Measurements from ENCODE around the gene UNC119B. TPM values are rescaled to one million over a fixed set of nuclear protein-coding genes. Genes with fewer than 3 reads are reported as not detected.

UNC119B gene
- total RNA-seq, 2 experiments from 2014 or later, result 17.2 to 27.4 TPM

DNA sequence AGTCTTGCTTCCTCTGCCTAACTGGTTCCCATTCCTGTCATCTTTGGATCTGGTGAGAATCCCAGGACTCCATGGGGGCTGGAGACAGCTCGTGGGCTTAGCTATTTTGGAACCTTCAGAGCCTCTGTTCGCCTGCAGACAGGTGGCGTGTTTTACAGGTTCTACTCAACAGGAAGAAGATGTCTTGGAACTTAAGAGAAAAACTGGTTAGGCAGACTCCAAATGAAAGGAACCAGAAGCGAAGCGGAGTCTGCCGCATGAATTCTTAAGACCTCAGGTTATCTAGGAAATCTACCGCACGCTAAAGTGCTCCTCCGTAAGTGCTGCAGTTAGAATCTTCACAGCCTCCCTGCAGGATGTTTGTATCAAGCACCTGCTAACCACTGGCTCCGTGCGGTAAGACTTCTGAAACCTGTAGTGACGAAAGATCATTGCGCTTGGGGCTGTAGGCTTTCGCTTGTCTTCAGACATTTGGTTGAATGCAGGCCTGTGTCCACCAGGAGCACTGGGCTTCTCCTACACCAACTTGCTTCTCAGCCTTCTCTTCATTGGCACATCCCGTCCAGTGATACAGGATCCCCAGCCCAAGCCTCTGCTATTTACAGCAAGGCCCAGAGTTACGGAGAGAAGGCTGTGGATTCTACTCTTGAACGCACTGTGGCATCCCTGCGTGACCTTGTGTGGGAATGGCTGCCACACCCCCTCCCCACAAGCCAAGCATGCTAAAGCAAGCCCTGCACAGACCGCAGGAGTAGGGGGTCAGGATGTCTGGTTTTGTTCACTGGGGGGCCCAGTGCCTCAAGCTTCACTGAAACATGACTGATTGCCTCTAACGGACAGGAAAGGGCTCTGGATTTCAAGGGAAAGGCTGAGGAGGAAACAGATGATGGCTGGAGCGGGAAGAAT lies 50.3 kb downstream of the UNC119B start:
- POLR2A ChIA-PET, result interaction anchor here (0.6 kb wide), 1 partner anchor 299 kb away, joined by 8 read pairs; no protein-coding TSS in a partner anchor
- Histone ChIP-seq H4K20me1 (ENCODE audit: insufficient read depth, low read length) (no peaks in the 10 kb centered on the region), H3K4me2 (ENCODE audit: low read length) (peak overlapping the region; percentile 47), H3K27ac (ENCODE audit: low read depth, low read length, poor library complexity, severe bottlenecking) (peak overlapping the region; percentile 24), H3K9me2 (ENCODE audit: insufficient read depth, low read length) (no peaks in the 10 kb centered on the region), H3K9me3 (ENCODE audit: low read length) (no peaks in the 10 kb centered on the region; the same call in 1 of the 2 replicates), H3K4me3 (ENCODE audit: low read depth, low read length, poor library complexity, severe bottlenecking) (no peak overlapping the region), H3K4me1 (ENCODE audit: insufficient read depth, low read length, poor library complexity, severe bottlenecking) (peaks cover 33% of the 10 kb centered on the region), H3K79me2 (ENCODE audit: insufficient read depth, low read depth, low read length) (no peaks in the 10 kb centered on the region), H2AFZ (ENCODE audit: low read length) (no peak overlapping the region), H3K36me3 (ENCODE audit: insufficient read depth, low read length) (peaks cover 25% of the 10 kb centered on the region; the same call in 1 of the 2 replicates)
- DNase-seq (ENCODE audit: low spot score), result peak; percentile 34
- intact Hi-C loops (cut with micrococcal nuclease; ENCODE audit: unreplicated experiment), result loop anchor here (10.0 kb wide), 1 partner anchor 144 kb away; the partner anchor contains the start of gene SPPL3
- TF ChIP-seq, protein P1, sequence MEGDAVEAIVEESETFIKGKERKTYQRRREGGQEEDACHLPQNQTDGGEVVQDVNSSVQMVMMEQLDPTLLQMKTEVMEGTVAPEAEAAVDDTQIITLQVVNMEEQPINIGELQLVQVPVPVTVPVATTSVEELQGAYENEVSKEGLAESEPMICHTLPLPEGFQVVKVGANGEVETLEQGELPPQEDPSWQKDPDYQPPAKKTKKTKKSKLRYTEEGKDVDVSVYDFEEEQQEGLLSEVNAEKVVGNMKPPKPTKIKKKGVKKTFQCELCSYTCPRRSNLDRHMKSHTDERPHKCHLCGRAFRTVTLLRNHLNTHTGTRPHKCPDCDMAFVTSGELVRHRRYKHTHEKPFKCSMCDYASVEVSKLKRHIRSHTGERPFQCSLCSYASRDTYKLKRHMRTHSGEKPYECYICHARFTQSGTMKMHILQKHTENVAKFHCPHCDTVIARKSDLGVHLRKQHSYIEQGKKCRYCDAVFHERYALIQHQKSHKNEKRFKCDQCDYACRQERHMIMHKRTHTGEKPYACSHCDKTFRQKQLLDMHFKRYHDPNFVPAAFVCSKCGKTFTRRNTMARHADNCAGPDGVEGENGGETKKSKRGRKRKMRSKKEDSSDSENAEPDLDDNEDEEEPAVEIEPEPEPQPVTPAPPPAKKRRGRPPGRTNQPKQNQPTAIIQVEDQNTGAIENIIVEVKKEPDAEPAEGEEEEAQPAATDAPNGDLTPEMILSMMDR (conservative IDR thresholded peaks at IDR 0.05; ENCODE audit: low read length), result peak; percentile 66
- TF ChIP-seq EZH2phosphoT487 (IDR thresholded peaks at IDR 0.05; ENCODE audit: borderline replicate concordance, low read depth, low read length), result no peak
- CTCF ChIA-PET (ENCODE audit: unreplicated experiment), result interaction anchor here (0.6 kb wide), 1 partner anchor 779 kb away, joined by 7 read pairs; no protein-coding TSS in a partner anchor
- BruUV-seq (replicated peaks), result no TSS peak

DNA sequence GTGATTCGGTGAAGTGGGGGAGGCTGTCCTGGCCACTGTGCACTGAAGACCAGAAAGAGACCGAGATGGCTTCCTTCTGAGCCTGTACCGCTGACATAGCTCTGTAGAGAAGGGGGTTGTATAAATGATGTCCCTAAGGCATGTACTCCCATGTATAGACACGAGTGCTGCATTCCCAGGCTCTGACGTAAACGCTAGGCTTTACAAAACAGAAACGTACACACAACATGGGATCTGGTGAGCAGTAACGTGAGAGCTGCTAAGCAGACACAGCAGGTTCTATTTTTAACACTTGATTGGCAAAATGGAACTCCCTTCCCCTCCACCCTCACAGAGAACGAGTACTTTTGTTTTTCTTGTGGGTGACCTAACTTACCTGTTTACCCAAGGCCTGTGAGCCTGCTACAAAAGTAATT lies 51.3 kb downstream of the UNC119B start:
- intact Hi-C loops (cut with micrococcal nuclease; ENCODE audit: unreplicated experiment), result loop anchor here (10.0 kb wide), 1 partner anchor 143 kb away; the partner anchor contains the start of gene SPPL3
- POLR2A ChIA-PET, result interaction anchor here (0.6 kb wide), 1 partner anchor 72 kb away, joined by 5 read pairs; no protein-coding TSS in a partner anchor
- no peaks in the 10 kb centered on the region for H3K9me3 ChIP-seq (ENCODE audit: low read length)
- H3K9me2 ChIP-seq (ENCODE audit: insufficient read depth, low read length), result no peaks in the 10 kb centered on the region
- peaks cover 42% of the 10 kb centered on the region for H3K4me1 ChIP-seq (ENCODE audit: insufficient read depth, low read length, poor library complexity, severe bottlenecking)
- H3K36me3 ChIP-seq (ENCODE audit: insufficient read depth, low read length), result peaks cover 31% of the 10 kb centered on the region
- no TSS peak for BruUV-seq (replicated peaks)
- no peak overlapping the region for H3K27ac ChIP-seq (ENCODE audit: low read depth, low read length, poor library complexity, severe bottlenecking)
- H3K4me2 ChIP-seq (ENCODE audit: low read length), result no peak overlapping the region
- no peaks in the 10 kb centered on the region for H3K79me2 ChIP-seq (ENCODE audit: insufficient read depth, low read depth, low read length)
- no peaks in the 10 kb centered on the region for H4K20me1 ChIP-seq (ENCODE audit: insufficient read depth, low read length)
- H2AFZ ChIP-seq (ENCODE audit: low read length), result no peak overlapping the region
- CTCF ChIA-PET (ENCODE audit: unreplicated experiment), result no interaction called here
- H3K4me3 ChIP-seq (ENCODE audit: low read depth, low read length, poor library complexity, severe bottlenecking), result no peak overlapping the region
- no peak for TF ChIP-seq EZH2phosphoT487 (IDR thresholded peaks at IDR 0.05; ENCODE audit: borderline replicate concordance, low read depth, low read length)
- TF ChIP-seq, protein P1 (conservative IDR thresholded peaks at IDR 0.05; ENCODE audit: low read length), result no peak
- DNase-seq (ENCODE audit: low spot score), result no peak

Data from OCI-LY7 (cell line).